ENCODE data around the gene PKNOX2.

The PKNOX2 gene, protein sequence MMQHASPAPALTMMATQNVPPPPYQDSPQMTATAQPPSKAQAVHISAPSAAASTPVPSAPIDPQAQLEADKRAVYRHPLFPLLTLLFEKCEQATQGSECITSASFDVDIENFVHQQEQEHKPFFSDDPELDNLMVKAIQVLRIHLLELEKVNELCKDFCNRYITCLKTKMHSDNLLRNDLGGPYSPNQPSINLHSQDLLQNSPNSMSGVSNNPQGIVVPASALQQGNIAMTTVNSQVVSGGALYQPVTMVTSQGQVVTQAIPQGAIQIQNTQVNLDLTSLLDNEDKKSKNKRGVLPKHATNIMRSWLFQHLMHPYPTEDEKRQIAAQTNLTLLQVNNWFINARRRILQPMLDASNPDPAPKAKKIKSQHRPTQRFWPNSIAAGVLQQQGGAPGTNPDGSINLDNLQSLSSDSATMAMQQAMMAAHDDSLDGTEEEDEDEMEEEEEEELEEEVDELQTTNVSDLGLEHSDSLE

DNA sequence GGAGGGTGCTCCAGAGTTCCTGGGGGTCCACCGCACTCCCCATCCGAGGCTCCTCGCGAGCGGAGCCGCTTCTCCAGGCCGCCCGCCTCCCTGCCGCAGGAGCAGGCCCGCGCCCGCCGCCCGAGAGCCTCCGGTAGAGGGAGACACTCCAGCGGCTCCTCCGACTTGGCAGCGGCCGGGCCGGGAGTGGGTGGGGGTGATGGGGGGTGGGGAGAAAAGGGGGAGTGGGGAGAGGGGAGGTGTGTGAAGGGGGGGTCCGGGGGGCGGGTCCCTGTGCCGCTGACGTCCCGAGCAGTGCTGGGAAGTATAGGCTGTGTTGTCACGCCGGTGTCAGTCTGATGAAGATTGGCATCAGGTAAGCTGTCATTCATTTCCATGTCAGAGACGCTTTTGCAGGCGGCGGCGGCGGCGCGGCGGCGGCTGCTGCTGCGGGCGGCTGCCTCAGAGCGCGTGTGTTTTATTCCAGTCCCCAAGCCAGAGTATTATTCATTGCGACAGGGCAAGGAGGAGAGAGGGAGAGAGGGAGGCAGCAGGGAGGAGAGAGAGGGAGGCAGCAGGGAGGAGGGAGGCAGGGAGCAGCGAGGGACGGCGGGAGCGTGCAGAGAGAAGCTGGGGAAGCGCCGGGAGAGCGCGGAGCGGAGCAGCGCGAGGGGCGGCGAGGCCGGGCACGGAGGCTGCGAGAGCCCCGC lies at the start of gene PKNOX2:
Gene PKNOX2 (plus strand): TSS at position 330 of the 689 bp plus-strand sequence. CDS start 186,555 bp downstream, outside the sequence.
- H3K27me3 ChIP-seq (ENCODE audit: insufficient read depth, low read length), result peaks cover 31% of the 10 kb centered on the region
- H3K27ac ChIP-seq (ENCODE audit: low read depth, low read length), result no peak within 1 kb of the TSS
- H2AFZ ChIP-seq (ENCODE audit: low read length, unreplicated experiment), result peak within 1 kb of the TSS; percentile 87

DNA sequence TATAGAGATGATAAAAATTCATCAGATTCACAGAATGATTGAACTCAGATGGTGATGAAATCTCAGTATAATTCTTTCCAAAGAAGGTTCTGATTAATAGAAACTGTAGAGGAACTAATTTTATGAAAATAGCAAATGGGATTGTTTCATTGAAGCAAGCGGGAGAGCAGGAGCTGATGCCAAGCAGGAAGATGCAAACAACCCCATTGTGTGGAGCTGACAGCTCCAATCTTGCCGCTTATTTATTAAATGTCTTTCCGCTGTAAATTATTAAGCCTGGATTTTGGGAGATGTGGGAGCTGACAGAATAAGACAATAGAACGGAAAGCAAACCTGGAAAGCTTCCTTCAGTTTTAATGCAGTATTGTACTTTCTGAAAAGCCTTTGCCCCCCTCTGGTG lies 47.1 kb upstream of the PKNOX2 start:
- H3K27ac ChIP-seq (ENCODE audit: low read depth, low read length), result no peak overlapping the region
- no peaks in the 10 kb centered on the region for H3K36me3 ChIP-seq (ENCODE audit: insufficient read depth, low read length)
- no peak overlapping the region for H3K4me3 ChIP-seq (ENCODE audit: low read depth, low read length)
- no peak overlapping the region for H2AFZ ChIP-seq (ENCODE audit: low read length, unreplicated experiment)
- peaks cover 4% of the 10 kb centered on the region; the same call in 1 of the 2 replicates for H3K27me3 ChIP-seq (ENCODE audit: insufficient read depth, low read length)
- no peaks in the 10 kb centered on the region for H3K4me1 ChIP-seq (ENCODE audit: control insufficient read depth, insufficient read depth, low read length, unreplicated experiment)
- H3K79me2 ChIP-seq (ENCODE audit: control insufficient read depth, insufficient read depth, low read length, unreplicated experiment), result no peaks in the 10 kb centered on the region

More for the DNA sequence above, at the start of gene PKNOX2:
- Histone ChIP-seq H3K36me3 (ENCODE audit: insufficient read depth, low read length) (no peaks in the 10 kb centered on the region), H3K4me1 (ENCODE audit: control insufficient read depth, insufficient read depth, low read length, unreplicated experiment) (peaks cover 3% of the 10 kb centered on the region), H3K79me2 (ENCODE audit: control insufficient read depth, insufficient read depth, low read length, unreplicated experiment) (no peaks in the 10 kb centered on the region), H3K4me3 (ENCODE audit: low read depth, low read length) (peak within 1 kb of the TSS; percentile 82)

DNA sequence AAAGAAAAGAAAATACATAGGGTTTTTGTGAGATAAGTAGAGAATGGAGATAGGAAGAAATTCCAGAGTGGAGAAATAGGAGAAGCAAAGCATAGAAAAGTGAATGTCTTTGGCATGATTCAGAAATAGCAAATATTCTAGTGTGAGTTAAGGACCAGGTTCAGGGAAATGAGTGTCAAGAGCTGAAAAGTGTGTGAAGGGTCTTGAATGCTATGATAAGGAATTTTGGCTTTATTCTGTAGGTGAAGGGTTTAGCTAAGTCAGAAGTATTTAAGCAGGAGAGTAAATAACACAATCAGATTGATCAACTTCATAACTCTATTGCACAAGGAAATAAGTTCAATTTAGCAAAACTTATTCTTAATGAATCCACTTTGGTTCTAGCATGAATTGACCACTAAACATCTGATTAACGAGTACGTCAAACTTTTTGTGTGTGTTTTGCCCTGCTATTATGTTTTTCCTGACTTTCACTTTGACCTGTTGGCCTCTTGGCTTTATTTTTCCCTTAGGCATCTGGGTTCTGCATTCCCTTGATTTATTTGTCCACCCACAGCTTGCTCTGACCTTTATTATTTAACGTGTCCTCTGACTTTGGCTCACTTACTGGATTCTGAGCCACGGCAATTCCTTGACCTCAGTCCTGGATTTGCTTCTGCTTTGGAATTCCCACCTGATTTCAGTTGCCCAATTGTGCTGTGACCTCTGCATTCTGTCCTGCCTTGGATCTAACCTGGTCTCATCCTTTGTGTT lies 41.2 kb upstream of the PKNOX2 start:
- peak overlapping the region; percentile 63 for H2AFZ ChIP-seq (ENCODE audit: low read length, unreplicated experiment)
- H3K79me2 ChIP-seq (ENCODE audit: control insufficient read depth, insufficient read depth, low read length, unreplicated experiment), result no peaks in the 10 kb centered on the region
- no peak overlapping the region for H3K27ac ChIP-seq (ENCODE audit: low read depth, low read length)
- H3K27me3 ChIP-seq (ENCODE audit: insufficient read depth, low read length), result peaks cover 9% of the 10 kb centered on the region; the same call in 1 of the 2 replicates
- H3K36me3 ChIP-seq (ENCODE audit: insufficient read depth, low read length), result no peaks in the 10 kb centered on the region
- peaks cover 6% of the 10 kb centered on the region for H3K4me1 ChIP-seq (ENCODE audit: control insufficient read depth, insufficient read depth, low read length, unreplicated experiment)
- H3K4me3 ChIP-seq (ENCODE audit: low read depth, low read length), result no peak overlapping the region

DNA sequence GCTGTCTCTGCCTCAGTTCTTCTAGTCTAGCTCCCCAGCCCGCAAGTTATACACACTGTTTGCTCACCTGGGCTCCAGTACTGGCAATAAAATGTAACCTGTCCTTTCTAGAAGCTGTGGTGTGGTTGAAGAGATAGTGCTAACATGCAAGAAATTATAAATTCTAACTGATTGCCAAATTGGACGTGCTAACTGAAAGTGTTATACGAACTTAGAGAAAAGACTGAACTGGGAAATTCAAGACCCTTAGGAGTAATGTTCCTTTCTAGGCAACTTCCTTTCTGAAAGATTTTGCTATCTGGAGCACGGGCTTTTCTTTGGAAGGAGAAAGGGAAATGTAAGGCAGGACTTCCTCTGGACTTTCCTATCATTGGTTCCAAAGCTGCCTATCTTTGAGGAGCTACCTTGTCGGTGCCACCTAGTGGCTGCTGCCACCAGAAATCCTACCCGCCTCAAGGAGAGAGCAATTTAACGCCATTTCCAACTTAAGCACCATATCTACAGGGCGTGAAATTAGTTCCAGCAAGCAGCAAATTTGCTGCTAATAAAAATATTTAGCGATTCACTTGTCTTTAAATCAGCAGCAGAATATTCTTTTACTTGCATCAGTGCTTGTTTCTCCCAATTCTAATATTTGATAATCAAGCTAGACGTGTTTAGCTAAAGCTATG lies 40.5 kb upstream of the PKNOX2 start:
- Histone ChIP-seq H3K27me3 (ENCODE audit: insufficient read depth, low read length) (peaks cover 9% of the 10 kb centered on the region; the same call in 1 of the 2 replicates), H3K4me1 (ENCODE audit: control insufficient read depth, insufficient read depth, low read length, unreplicated experiment) (peaks cover 6% of the 10 kb centered on the region), H3K79me2 (ENCODE audit: control insufficient read depth, insufficient read depth, low read length, unreplicated experiment) (no peaks in the 10 kb centered on the region), H3K27ac (ENCODE audit: low read depth, low read length) (no peak overlapping the region), H3K4me3 (ENCODE audit: low read depth, low read length) (no peak overlapping the region), H2AFZ (ENCODE audit: low read length, unreplicated experiment) (peak overlapping the region; percentile 63), H3K36me3 (ENCODE audit: insufficient read depth, low read length) (no peaks in the 10 kb centered on the region)

DNA sequence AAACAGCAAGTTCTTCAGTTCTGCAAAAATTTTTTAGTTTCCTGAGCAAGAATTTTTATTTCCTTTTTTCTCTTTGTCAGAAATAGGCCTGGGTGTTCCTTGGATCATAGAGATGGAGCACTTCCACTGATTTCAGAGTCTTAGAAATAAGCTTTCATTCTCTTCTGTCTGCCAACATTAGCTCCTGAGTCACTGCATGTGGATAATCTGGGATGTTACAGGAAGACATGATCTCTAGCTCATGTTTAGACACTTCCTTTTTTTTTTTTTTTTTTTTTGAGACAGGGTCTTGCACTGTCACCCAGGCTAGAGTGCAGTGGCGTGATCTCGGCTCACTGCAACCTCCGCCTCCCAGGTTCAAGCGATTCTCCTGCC lies 39.9 kb upstream of the PKNOX2 start:
- H3K36me3 ChIP-seq (ENCODE audit: insufficient read depth, low read length), result no peaks in the 10 kb centered on the region
- no peak overlapping the region for H3K27ac ChIP-seq (ENCODE audit: low read depth, low read length)
- peaks cover 6% of the 10 kb centered on the region for H3K4me1 ChIP-seq (ENCODE audit: control insufficient read depth, insufficient read depth, low read length, unreplicated experiment)
- H3K27me3 ChIP-seq (ENCODE audit: insufficient read depth, low read length), result peaks cover 9% of the 10 kb centered on the region; the same call in 1 of the 2 replicates
- H2AFZ ChIP-seq (ENCODE audit: low read length, unreplicated experiment), result no peak overlapping the region
- no peaks in the 10 kb centered on the region for H3K79me2 ChIP-seq (ENCODE audit: control insufficient read depth, insufficient read depth, low read length, unreplicated experiment)
- no peak overlapping the region for H3K4me3 ChIP-seq (ENCODE audit: low read depth, low read length)

DNA sequence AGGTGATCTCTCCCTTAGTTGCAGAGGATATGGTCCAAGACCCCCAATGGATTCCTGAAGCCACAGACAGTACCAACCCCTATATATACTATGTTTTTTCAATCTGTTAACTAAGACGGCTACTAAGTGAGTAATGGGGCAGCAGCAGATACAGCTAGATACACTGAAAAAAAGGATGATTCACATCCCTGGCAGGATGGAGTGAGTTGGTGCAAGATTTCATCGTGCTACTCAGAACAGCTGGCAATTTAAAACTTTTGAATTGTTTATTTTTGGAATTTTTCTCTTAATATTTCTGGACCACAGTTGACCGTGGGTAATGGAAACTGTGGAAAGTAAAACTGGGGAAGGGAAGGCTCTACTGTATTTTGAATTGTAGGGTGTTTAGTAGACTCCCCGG lies 36.1 kb upstream of the PKNOX2 start:
- H3K27ac ChIP-seq (ENCODE audit: low read depth, low read length), result no peak overlapping the region
- H3K36me3 ChIP-seq (ENCODE audit: insufficient read depth, low read length), result no peaks in the 10 kb centered on the region
- peaks cover 9% of the 10 kb centered on the region; the same call in 1 of the 2 replicates for H3K27me3 ChIP-seq (ENCODE audit: insufficient read depth, low read length)
- no peaks in the 10 kb centered on the region for H3K79me2 ChIP-seq (ENCODE audit: control insufficient read depth, insufficient read depth, low read length, unreplicated experiment)
- peaks cover 6% of the 10 kb centered on the region for H3K4me1 ChIP-seq (ENCODE audit: control insufficient read depth, insufficient read depth, low read length, unreplicated experiment)
- H2AFZ ChIP-seq (ENCODE audit: low read length, unreplicated experiment), result no peak overlapping the region
- no peak overlapping the region for H3K4me3 ChIP-seq (ENCODE audit: low read depth, low read length)

DNA sequence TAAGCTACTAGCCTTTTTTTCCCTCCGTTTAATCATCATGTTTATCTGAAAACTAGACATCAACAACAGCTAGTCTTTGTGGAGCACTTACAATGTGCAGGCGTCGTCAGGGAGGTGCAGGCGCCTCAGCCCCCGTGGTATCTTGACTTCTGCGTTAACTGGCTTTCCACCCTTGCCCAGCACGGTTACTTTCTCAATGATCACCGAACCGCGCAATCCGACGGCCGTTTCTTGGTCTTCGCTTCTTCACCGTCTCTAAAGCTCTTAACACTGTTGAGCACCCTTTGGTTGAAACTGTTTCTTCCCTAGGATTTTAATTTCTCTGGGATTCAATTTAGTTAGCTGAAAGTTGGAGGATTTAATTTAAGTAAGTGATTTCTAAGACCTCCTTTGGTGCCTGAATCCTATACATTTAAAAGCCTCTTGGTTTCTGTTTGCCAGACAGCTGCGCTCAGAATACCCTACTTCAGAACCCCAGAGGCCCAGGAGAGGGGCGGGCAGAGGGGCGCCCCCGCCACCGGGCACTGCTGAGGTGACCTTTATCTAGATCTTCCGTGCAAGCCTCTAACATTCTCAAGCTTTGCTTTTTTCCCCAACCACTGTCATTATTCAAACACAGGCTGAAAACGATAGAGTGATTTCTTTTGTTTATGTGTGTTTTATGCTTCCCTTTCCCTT lies 35.1 kb upstream of the PKNOX2 start:
- Histone ChIP-seq H3K27me3 (ENCODE audit: insufficient read depth, low read length) (peaks cover 16% of the 10 kb centered on the region; the same call in 1 of the 2 replicates), H3K27ac (ENCODE audit: low read depth, low read length) (no peak overlapping the region), H3K4me1 (ENCODE audit: control insufficient read depth, insufficient read depth, low read length, unreplicated experiment) (no peaks in the 10 kb centered on the region), H3K36me3 (ENCODE audit: insufficient read depth, low read length) (no peaks in the 10 kb centered on the region), H3K79me2 (ENCODE audit: control insufficient read depth, insufficient read depth, low read length, unreplicated experiment) (no peaks in the 10 kb centered on the region), H2AFZ (ENCODE audit: low read length, unreplicated experiment) (peak overlapping the region; percentile 55), H3K4me3 (ENCODE audit: low read depth, low read length) (no peak overlapping the region)

DNA sequence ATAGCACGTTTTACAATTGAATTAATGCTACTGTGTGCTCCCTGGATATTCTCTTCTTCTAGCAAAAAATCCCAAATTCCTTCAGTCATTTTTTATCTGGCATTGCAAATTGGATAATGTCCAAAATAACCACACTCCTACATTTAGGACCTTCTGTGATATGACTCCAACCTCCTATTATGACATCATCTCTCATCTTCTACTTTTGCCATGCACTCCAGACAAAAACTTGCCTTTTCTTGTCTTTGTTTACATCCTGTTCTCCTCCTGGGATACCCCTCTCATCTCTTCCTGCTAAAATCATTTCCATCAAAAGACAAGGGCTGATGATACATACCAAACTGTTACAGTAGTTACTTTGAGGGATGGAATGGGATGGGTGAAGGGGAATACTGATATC lies 32.5 kb upstream of the PKNOX2 start:
- peaks cover 16% of the 10 kb centered on the region; the same call in 1 of the 2 replicates for H3K27me3 ChIP-seq (ENCODE audit: insufficient read depth, low read length)
- H3K36me3 ChIP-seq (ENCODE audit: insufficient read depth, low read length), result no peaks in the 10 kb centered on the region
- no peak overlapping the region for H3K27ac ChIP-seq (ENCODE audit: low read depth, low read length)
- H3K79me2 ChIP-seq (ENCODE audit: control insufficient read depth, insufficient read depth, low read length, unreplicated experiment), result no peaks in the 10 kb centered on the region
- no peak overlapping the region for H2AFZ ChIP-seq (ENCODE audit: low read length, unreplicated experiment)
- H3K4me3 ChIP-seq (ENCODE audit: low read depth, low read length), result no peak overlapping the region
- no peaks in the 10 kb centered on the region for H3K4me1 ChIP-seq (ENCODE audit: control insufficient read depth, insufficient read depth, low read length, unreplicated experiment)

DNA sequence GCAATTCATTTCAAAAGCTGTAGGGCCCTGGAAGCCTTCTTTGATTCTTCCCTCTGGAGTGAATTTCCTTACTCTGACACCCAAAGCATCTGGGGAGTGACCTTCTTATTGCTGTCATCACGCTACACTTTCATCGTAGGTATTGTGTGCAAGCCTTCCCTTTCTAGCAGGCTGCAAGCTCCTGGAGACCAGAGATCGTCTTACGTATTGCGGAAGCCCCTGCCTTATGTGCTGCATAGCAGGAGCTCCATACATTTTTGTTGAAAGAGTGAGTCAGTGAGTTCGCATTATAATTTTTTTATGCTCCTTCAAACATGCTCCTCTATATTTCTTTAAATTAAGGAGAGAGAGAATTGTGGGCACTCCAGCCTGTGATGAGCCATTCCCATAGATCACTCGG lies 32.0 kb upstream of the PKNOX2 start:
- Histone ChIP-seq H3K27ac (ENCODE audit: low read depth, low read length) (no peak overlapping the region), H3K27me3 (ENCODE audit: insufficient read depth, low read length) (peaks cover 16% of the 10 kb centered on the region; the same call in 1 of the 2 replicates), H3K4me1 (ENCODE audit: control insufficient read depth, insufficient read depth, low read length, unreplicated experiment) (no peaks in the 10 kb centered on the region), H3K36me3 (ENCODE audit: insufficient read depth, low read length) (no peaks in the 10 kb centered on the region), H2AFZ (ENCODE audit: low read length, unreplicated experiment) (no peak overlapping the region), H3K79me2 (ENCODE audit: control insufficient read depth, insufficient read depth, low read length, unreplicated experiment) (no peaks in the 10 kb centered on the region), H3K4me3 (ENCODE audit: low read depth, low read length) (no peak overlapping the region)

Measured in ACC112 (cell line).